Bronchial epithelial cell (primary cell): ENCODE results near the gene RIMBP2. TPM values are rescaled to one million over a fixed set of nuclear protein-coding genes. Genes with fewer than 3 reads are reported as not detected.
A peak's percentile ranks its signal among the peaks of the same experiment; 100 is the strongest.

Source experiments
- DNase-seq: peaks from one replicate; pipeline ENCODE4 v3.0.0-alpha.2; 2010; ENCODE audit warnings: low read depth
- FAIRE-seq: peaks from 2 replicates; lab custom pipeline; 2011; peaks lifted over from hg19 to GRCh38; lab: Jason Lieb, UNC
- H3K27me3 ChIP-seq: 2 replicates; pipeline ENCODE4 v1.5.1; 2011; ENCODE audit warnings: low read length; ENCODE audit not compliant: control insufficient read depth, insufficient read depth
- H3K36me3 ChIP-seq: 2 replicates; pipeline ENCODE4 v1.5.1; 2011; ENCODE audit warnings: low read length; ENCODE audit not compliant: control insufficient read depth, insufficient read depth
- H3K4me3 ChIP-seq: 2 replicates; pipeline ENCODE4 v1.5.1; 2011; ENCODE audit warnings: mild to moderate bottlenecking, low read depth, low read length, control low read depth
- total RNA-seq: library from RNA; depleted of rRNA; stranded (reverse); fragments of >200 nt; gene quantifications from 2 replicates; pipeline ENCODE4 v1.2.1, GENCODE V29; 2014
- TF ChIP-seq, protein P1 (sequence below): IDR thresholded peaks from 2 replicates; pipeline ENCODE4 v1.5.1; 2011; ENCODE audit warnings: mild to moderate bottlenecking, moderate library complexity, low read length, control low read depth, inconsistent platforms; ENCODE audit not compliant: insufficient read depth, severe bottlenecking

RIMBP2 gene
- total RNA-seq, 1 donor from 2014 or later: not detected

- DNase-seq (no peak), FAIRE-seq (no peak)
- Histone ChIP-seq H3K27me3 (no peaks in the 10 kb centered on the region), H3K4me3 (no peak overlapping the region), H3K36me3 (no peaks in the 10 kb centered on the region)
- TF ChIP-seq, protein P1, sequence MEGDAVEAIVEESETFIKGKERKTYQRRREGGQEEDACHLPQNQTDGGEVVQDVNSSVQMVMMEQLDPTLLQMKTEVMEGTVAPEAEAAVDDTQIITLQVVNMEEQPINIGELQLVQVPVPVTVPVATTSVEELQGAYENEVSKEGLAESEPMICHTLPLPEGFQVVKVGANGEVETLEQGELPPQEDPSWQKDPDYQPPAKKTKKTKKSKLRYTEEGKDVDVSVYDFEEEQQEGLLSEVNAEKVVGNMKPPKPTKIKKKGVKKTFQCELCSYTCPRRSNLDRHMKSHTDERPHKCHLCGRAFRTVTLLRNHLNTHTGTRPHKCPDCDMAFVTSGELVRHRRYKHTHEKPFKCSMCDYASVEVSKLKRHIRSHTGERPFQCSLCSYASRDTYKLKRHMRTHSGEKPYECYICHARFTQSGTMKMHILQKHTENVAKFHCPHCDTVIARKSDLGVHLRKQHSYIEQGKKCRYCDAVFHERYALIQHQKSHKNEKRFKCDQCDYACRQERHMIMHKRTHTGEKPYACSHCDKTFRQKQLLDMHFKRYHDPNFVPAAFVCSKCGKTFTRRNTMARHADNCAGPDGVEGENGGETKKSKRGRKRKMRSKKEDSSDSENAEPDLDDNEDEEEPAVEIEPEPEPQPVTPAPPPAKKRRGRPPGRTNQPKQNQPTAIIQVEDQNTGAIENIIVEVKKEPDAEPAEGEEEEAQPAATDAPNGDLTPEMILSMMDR: no peak
Measured at GRCh38 chr12:130568041-130568440, 148.1 kb downstream of the RIMBP2 start.

- DNase-seq (no peak), FAIRE-seq (no peak)
- Histone ChIP-seq H3K36me3 (no peaks in the 10 kb centered on the region), H3K27me3 (no peaks in the 10 kb centered on the region), H3K4me3 (no peak overlapping the region)
- TF ChIP-seq, protein P1: no peak
Measured at GRCh38 chr12:130566446-130567155, 149.5 kb downstream of the RIMBP2 start.

DNA sequence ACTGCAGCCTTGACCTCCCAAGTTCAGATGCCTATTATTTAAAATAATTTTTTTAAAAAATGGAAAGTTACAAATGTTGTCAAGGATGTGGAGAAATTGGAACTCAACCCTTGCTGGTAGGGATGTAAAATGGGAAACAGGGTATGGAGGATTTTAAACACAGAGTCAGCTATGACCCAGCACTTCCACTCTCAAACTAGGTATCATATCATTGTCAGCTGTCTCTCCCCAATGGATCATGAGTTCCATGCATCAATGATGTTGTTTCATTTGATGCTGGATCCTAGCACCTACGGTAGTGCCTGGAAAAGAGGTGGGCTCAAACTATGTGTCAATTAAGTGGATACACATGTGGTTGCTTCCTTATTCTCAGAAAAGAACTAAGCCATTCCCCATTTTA lies 150.9 kb downstream of the RIMBP2 start:
- Histone ChIP-seq H3K4me3 (no peak overlapping the region), H3K36me3 (no peaks in the 10 kb centered on the region), H3K27me3 (no peaks in the 10 kb centered on the region)
- TF ChIP-seq, protein P1: no peak
- DNase-seq (no peak), FAIRE-seq (no peak)

DNA sequence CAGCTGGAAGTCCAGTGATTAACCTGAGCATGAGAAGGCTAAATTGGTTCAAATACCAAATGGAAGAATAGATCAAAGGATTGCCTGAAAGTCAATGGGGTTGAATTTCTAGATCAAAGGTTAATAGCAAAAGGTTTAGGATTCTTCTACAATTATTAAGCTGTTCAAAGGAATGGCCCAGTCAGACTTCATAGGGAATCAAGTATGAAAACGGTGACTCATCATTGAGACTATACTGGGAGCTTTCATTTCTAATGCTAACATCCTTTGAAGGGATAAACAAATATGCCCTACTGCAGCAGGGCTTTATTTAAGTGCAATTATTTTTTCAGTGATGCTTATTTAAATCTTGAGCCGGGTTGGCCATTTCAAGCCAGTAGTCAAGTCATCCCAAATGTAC lies 152.8 kb downstream of the RIMBP2 start:
- FAIRE-seq (no peak), DNase-seq (peak; percentile 1)
- no peaks in the 10 kb centered on the region for H3K27me3 ChIP-seq
- TF ChIP-seq, protein P1: no peak
- no peak overlapping the region for H3K4me3 ChIP-seq
- H3K36me3 ChIP-seq: no peaks in the 10 kb centered on the region

DNA sequence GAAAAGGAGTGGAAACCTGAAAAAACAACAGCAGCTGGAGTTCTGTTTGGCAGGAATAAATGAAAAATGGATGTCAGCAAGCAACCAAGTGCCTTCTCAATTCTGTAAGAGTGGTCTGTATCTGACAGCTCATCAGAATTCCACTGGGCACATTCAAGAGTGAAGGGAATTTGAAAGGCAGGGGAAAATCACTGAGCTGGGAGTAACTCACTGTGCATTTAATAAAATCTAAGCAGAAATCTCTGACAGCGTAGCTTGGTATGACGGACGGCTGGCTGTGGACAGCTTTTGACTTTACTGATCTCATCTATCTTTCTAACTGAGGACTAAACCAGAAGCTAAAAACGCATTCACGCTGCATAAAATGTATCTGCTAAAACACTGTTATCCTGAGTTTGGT lies 153.4 kb downstream of the RIMBP2 start:
- TF ChIP-seq, protein P1: no peak
- no peak overlapping the region for H3K4me3 ChIP-seq
- FAIRE-seq: no peak
- no peaks in the 10 kb centered on the region for H3K27me3 ChIP-seq
- no peak for DNase-seq
- H3K36me3 ChIP-seq: no peaks in the 10 kb centered on the region

- TF ChIP-seq, protein P1: no peak
- Histone ChIP-seq H3K27me3 (no peaks in the 10 kb centered on the region), H3K4me3 (no peak overlapping the region), H3K36me3 (no peaks in the 10 kb centered on the region)
- no peak for DNase-seq
- FAIRE-seq: no peak
Measured at GRCh38 chr12:130560321-130560720, 155.8 kb downstream of the RIMBP2 start.
